Measurements from ENCODE around the gene TBX19.

Gene TBX19

DNA sequence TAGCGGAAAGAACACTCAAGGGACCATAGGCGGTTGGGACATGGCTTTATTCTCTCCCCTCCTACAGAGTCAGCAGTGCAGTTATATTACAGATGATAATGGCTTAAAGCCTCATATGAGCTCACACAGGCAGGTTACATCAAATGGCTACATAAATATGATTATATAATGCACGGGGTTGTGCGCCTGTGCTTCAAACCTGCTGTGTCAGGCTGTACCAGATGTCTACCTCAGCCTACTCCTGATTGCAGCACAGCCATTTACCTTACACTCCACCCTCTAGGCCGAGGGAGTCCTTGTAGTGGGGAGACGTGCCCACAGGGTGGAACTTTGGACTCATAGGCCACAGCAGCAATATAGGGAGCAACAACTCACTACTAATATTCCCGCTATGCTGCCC, 16.4 kb upstream of the TBX19 start:
- TF ChIP-seq FOXM1 (IDR thresholded peaks at IDR 0.05; ENCODE audit: borderline replicate concordance, low read depth) (no peak), CREB1 (IDR thresholded peaks at IDR 0.05; ENCODE audit: low read depth) (no peak), TEAD4 (IDR thresholded peaks at IDR 0.05) (no peak), TAF1 (IDR thresholded peaks at IDR 0.05; ENCODE audit: low read depth) (no peak), USF1 (IDR thresholded peaks at IDR 0.05) (no peak), TCF12 (IDR thresholded peaks at IDR 0.05; ENCODE audit: low read depth) (no peak), REST (IDR thresholded peaks at IDR 0.05; ENCODE audit: low read depth) (no peak), ZBTB7A (IDR thresholded peaks at IDR 0.05; ENCODE audit: low read depth) (no peak), EP300 (IDR thresholded peaks at IDR 0.05; ENCODE audit: borderline replicate concordance) (no peak), CEBPB (IDR thresholded peaks at IDR 0.05) (no peak), EGR1 (IDR thresholded peaks at IDR 0.05) (no peak), YY1 (IDR thresholded peaks at IDR 0.05; ENCODE audit: low read depth) (no peak), RAD21 (IDR thresholded peaks at IDR 0.05; ENCODE audit: low read depth) (no peak)
- TF ChIP-seq, protein P1, sequence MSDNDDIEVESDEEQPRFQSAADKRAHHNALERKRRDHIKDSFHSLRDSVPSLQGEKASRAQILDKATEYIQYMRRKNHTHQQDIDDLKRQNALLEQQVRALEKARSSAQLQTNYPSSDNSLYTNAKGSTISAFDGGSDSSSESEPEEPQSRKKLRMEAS (IDR thresholded peaks at IDR 0.05), result no peak

DNA sequence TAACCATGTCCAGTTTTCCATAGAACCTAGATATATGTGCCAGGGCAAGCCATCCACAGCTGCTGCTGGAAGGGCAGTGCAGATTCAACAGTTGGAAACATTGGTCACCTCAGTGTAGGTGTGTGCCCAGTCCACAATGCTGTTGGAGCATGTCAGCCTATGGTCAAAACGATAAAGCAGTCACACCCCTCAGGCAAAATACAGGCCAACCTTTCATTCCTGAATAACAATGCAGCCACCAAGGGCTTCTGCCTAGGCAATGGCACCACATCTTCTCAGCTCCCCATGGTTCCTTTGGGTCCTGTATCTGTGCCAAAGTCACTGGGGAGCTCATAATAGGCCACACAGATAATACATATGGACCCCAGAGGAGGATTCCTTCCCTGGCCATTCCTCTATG, 15.1 kb upstream of the TBX19 start:
- TF ChIP-seq CREB1 (IDR thresholded peaks at IDR 0.05; ENCODE audit: low read depth), result no peak
- no peak for TF ChIP-seq CEBPB (IDR thresholded peaks at IDR 0.05)
- no peak for TF ChIP-seq NFIC (IDR thresholded peaks at IDR 0.05)
- TF ChIP-seq TCF12 (IDR thresholded peaks at IDR 0.05; ENCODE audit: low read depth), result no peak
- TF ChIP-seq, protein P1 (IDR thresholded peaks at IDR 0.05), result no peak
- TF ChIP-seq REST (IDR thresholded peaks at IDR 0.05; ENCODE audit: low read depth), result no peak
- TF ChIP-seq EP300 (IDR thresholded peaks at IDR 0.05; ENCODE audit: borderline replicate concordance), result no peak
- TF ChIP-seq USF1 (IDR thresholded peaks at IDR 0.05), result no peak
- TF ChIP-seq EGR1 (IDR thresholded peaks at IDR 0.05), result no peak
- TF ChIP-seq FOXM1 (IDR thresholded peaks at IDR 0.05; ENCODE audit: borderline replicate concordance, low read depth), result no peak
- no peak for TF ChIP-seq RAD21 (IDR thresholded peaks at IDR 0.05; ENCODE audit: low read depth)
- TF ChIP-seq ZBTB7A (IDR thresholded peaks at IDR 0.05; ENCODE audit: low read depth), result no peak
- TF ChIP-seq TEAD4 (IDR thresholded peaks at IDR 0.05), result no peak
- TF ChIP-seq YY1 (IDR thresholded peaks at IDR 0.05; ENCODE audit: low read depth), result no peak
- no peak for TF ChIP-seq TAF1 (IDR thresholded peaks at IDR 0.05; ENCODE audit: low read depth)

DNA sequence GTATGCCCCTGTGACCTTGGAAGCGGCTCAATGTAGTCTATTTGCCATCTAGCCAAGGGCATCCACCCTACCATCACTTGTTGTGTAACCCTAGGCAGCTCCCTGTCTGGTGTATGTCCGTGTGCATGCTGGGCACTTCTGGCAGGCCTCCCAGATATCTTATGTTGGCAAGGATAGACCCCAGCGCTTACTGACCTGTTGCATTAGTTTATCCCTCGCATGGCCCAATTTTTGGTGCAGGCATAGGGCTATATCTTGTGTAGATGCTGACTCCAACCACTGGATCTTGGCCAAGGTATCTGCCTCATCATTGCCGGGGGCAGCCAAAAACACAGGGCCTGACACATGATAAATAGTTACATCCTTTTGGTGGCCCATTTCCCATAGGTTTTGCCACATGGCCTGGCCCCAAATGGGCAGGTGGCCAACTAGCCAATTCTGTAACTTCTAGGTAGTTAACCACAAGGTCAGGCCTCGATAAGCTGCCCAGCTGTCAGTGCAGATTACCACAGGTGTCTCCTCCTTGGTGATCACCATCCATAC, 14.0 kb upstream of the TBX19 start:
- TF ChIP-seq EP300 (IDR thresholded peaks at IDR 0.05; ENCODE audit: borderline replicate concordance) (no peak), TCF12 (IDR thresholded peaks at IDR 0.05; ENCODE audit: low read depth) (no peak), TEAD4 (IDR thresholded peaks at IDR 0.05) (no peak), TAF1 (IDR thresholded peaks at IDR 0.05; ENCODE audit: low read depth) (no peak), NFIC (IDR thresholded peaks at IDR 0.05) (no peak), CREB1 (IDR thresholded peaks at IDR 0.05; ENCODE audit: low read depth) (no peak), YY1 (IDR thresholded peaks at IDR 0.05; ENCODE audit: low read depth) (no peak)
- TF ChIP-seq, protein P1 (IDR thresholded peaks at IDR 0.05), result no peak

GRCh38 chr1:168271636-168272035, 9.0 kb upstream of the TBX19 start:
- TF ChIP-seq, protein P1 (IDR thresholded peaks at IDR 0.05), result no peak
- no peak for TF ChIP-seq EGR1 (IDR thresholded peaks at IDR 0.05)
- peak; percentile 27; the same call in 1 of the 2 replicates for TF ChIP-seq FOXM1 (IDR thresholded peaks at IDR 0.05; ENCODE audit: borderline replicate concordance, low read depth)
- TF ChIP-seq TCF12 (IDR thresholded peaks at IDR 0.05; ENCODE audit: low read depth), result peak; percentile 31; the same call in 1 of the 2 replicates
- TF ChIP-seq TEAD4 (IDR thresholded peaks at IDR 0.05), result peak; percentile 77
- peak; percentile 41; the same call in 1 of the 2 replicates for TF ChIP-seq CEBPB (IDR thresholded peaks at IDR 0.05)
- TF ChIP-seq EP300 (IDR thresholded peaks at IDR 0.05; ENCODE audit: borderline replicate concordance), result peak; percentile 69
- TF ChIP-seq NFIC (IDR thresholded peaks at IDR 0.05), result peak; percentile 34; the same call in 1 of the 2 replicates

GRCh38 chr1:168273575-168273974, 7.1 kb upstream of the TBX19 start:
- no peak for TF ChIP-seq TAF1 (IDR thresholded peaks at IDR 0.05; ENCODE audit: low read depth)
- no peak for TF ChIP-seq YY1 (IDR thresholded peaks at IDR 0.05; ENCODE audit: low read depth)
- no peak for TF ChIP-seq FOXM1 (IDR thresholded peaks at IDR 0.05; ENCODE audit: borderline replicate concordance, low read depth)
- TF ChIP-seq CREB1 (IDR thresholded peaks at IDR 0.05; ENCODE audit: low read depth), result no peak
- no peak for TF ChIP-seq REST (IDR thresholded peaks at IDR 0.05; ENCODE audit: low read depth)
- no peak for TF ChIP-seq TCF12 (IDR thresholded peaks at IDR 0.05; ENCODE audit: low read depth)
- TF ChIP-seq USF1 (IDR thresholded peaks at IDR 0.05), result no peak
- TF ChIP-seq ZBTB7A (IDR thresholded peaks at IDR 0.05; ENCODE audit: low read depth), result no peak
- no peak for TF ChIP-seq EP300 (IDR thresholded peaks at IDR 0.05; ENCODE audit: borderline replicate concordance)
- TF ChIP-seq NFIC (IDR thresholded peaks at IDR 0.05), result no peak
- TF ChIP-seq, protein P1 (IDR thresholded peaks at IDR 0.05), result no peak
- TF ChIP-seq TEAD4 (IDR thresholded peaks at IDR 0.05), result no peak
- no peak for TF ChIP-seq CEBPB (IDR thresholded peaks at IDR 0.05)
- no peak for TF ChIP-seq RAD21 (IDR thresholded peaks at IDR 0.05; ENCODE audit: low read depth)
- TF ChIP-seq EGR1 (IDR thresholded peaks at IDR 0.05), result no peak
